ENCODE data around the gene PIP4K2A. TPM values are rescaled to one million over a fixed set of nuclear protein-coding genes. Genes with fewer than 3 reads are reported as not detected.

The PIP4K2A gene
- total and polyA plus RNA-seq, 10 donors = 30.1 to 168 (median 101) TPM

DNA sequence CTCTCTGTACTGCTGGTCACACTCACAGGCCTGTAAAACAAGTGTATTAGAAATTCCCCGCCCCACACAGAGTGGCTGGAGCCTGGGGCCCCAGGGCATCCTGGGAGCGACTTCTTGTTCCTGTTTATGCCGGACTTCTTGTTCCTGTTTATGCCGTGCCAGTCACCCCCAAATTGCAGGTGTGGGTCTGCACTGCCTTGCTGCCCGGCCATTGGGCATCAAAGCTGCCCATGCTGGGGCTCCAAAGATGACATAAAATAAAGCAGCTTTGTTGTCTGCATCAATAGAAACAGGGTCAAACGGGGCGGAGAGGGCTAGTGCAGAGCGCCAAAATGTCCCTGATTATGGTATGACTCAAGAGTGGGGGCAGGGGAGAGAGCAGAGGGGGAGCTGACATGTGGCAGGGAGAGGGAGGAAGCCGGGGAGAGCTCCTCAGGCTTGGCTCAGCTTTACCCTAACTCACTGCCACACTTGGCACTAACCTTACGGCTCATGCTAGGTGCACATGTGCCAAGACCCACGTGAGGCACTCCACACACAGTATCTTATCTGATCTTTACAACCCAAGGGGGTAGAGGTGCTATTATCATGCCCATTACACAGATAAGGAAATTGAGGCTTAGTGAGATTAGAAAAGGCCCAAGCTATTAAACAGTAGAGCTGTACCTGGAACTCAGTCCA lies 98.4 kb downstream of the PIP4K2A start:
- peak; percentile 92 for DNase-seq
- Histone ChIP-seq H3K4me1 (peaks cover 59 to 100% (median 98%) of the 10 kb centered on the region in 6 donors), H3K36me3 (peaks cover 0 to 18% (median 0%) of the 10 kb centered on the region in 6 donors), H3K27me3 (replicated peaks in 1 of 7) (no peaks in the 10 kb centered on the region), H3K4me3 (peak overlapping the region in 5 of 8 donors; percentile 1 to 62 (median 22)), H3K9me3 (no peaks in the 10 kb centered on the region), H3K27ac (peak overlapping the region; percentile 48 to 92 (median 80))
- TF ChIP-seq POLR2A (IDR thresholded peaks at IDR 0.05) = no peak
- peak in 2 of 3 donors; percentile 53 to 58 for TF ChIP-seq POLR2AphosphoS5 (IDR thresholded peaks at IDR 0.05)
- 34 to 53% (median 38%) methylated on average over 11 of the region's 11 CpGs for WGBS, 5 donors
- intact Hi-C loops (cut with DNase I; ENCODE audit: low total_unique reads) = no loop called here

DNA sequence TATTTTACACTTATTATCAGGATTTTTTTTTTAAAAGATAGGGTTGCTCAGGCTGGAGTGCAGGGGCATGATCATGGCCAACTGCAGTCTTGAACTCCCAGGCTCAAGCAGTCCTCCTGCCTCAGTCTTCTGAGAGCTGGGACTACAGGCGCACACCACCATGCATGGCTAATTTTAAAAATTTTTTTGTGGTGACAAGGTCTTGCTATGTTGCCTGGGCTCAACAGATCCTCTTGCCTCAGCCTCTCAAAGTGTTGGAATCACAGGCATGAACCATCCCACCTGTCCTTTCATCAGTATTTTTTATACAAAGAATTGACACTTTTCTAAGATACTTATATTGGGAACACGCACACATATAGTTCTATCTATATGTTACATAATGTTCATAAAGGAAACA lies 99.3 kb downstream of the PIP4K2A start:
- H3K4me3 ChIP-seq = peak overlapping the region in 1 of 8 donors; percentile 62
- peaks cover 64 to 100% (median 98%) of the 10 kb centered on the region in 6 donors for H3K4me1 ChIP-seq

DNA sequence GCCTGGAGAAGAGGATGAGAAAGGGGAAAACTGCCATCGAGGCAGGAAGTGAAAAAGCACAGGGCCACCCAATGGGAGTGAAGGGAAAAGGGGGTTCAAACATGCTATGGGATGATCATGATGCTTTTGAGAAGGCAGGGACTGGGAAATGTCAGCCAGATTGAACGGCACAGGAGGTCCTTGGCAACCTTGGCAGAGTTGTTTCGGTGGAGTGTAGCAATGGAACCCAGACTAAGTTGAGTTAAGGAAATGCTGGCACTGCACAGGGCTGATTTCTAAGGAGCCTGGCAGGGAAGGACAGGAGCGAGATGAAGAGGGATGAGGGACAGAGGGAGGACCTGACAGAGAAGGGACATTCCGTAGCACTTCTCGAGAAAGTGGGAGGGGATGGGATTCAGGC lies 101.4 kb downstream of the PIP4K2A start:
- no peaks in the 10 kb centered on the region for H3K27me3 ChIP-seq (replicated peaks in 1 of 7)
- H3K36me3 ChIP-seq = peaks cover 0 to 42% (median 5%) of the 10 kb centered on the region in 6 donors
- H3K9me3 ChIP-seq = no peaks in the 10 kb centered on the region
- intact Hi-C loops (cut with DNase I; ENCODE audit: low total_unique reads) = no loop called here
- H3K4me1 ChIP-seq = peaks cover 56 to 100% (median 100%) of the 10 kb centered on the region in 6 donors
- peak overlapping the region in 5 of 8 donors; percentile 65 to 92 (median 86) for H3K27ac ChIP-seq
- H3K4me3 ChIP-seq = no peak overlapping the region
- no peak for TF ChIP-seq POLR2AphosphoS5 (IDR thresholded peaks at IDR 0.05)
- no peak for TF ChIP-seq POLR2A (IDR thresholded peaks at IDR 0.05)
- TF ChIP-seq, protein P1, sequence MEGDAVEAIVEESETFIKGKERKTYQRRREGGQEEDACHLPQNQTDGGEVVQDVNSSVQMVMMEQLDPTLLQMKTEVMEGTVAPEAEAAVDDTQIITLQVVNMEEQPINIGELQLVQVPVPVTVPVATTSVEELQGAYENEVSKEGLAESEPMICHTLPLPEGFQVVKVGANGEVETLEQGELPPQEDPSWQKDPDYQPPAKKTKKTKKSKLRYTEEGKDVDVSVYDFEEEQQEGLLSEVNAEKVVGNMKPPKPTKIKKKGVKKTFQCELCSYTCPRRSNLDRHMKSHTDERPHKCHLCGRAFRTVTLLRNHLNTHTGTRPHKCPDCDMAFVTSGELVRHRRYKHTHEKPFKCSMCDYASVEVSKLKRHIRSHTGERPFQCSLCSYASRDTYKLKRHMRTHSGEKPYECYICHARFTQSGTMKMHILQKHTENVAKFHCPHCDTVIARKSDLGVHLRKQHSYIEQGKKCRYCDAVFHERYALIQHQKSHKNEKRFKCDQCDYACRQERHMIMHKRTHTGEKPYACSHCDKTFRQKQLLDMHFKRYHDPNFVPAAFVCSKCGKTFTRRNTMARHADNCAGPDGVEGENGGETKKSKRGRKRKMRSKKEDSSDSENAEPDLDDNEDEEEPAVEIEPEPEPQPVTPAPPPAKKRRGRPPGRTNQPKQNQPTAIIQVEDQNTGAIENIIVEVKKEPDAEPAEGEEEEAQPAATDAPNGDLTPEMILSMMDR (IDR thresholded peaks at IDR 0.05 in 8 of 11, conservative IDR thresholded peaks at IDR 0.05 in 3 of 11) = no peak
- WGBS, 5 donors = 85 to 94% (median 93%) methylated on average over 6 of the region's 6 CpGs
- no peak for DNase-seq

More for the DNA sequence above, 99.3 kb downstream of the PIP4K2A start:
- H3K27ac ChIP-seq = peak overlapping the region; percentile 48 to 92 (median 80)
- TF ChIP-seq POLR2A (IDR thresholded peaks at IDR 0.05) = no peak
- H3K27me3 ChIP-seq (replicated peaks in 1 of 7) = no peaks in the 10 kb centered on the region
- H3K36me3 ChIP-seq = peaks cover 0 to 24% (median 0%) of the 10 kb centered on the region in 6 donors
- intact Hi-C loops (cut with DNase I; ENCODE audit: low total_unique reads) = no loop called here
- H3K9me3 ChIP-seq = no peaks in the 10 kb centered on the region
- WGBS, 5 donors = 76 to 84% (median 83%) methylated on average over 2 of the region's 2 CpGs
- no peak for DNase-seq

DNA sequence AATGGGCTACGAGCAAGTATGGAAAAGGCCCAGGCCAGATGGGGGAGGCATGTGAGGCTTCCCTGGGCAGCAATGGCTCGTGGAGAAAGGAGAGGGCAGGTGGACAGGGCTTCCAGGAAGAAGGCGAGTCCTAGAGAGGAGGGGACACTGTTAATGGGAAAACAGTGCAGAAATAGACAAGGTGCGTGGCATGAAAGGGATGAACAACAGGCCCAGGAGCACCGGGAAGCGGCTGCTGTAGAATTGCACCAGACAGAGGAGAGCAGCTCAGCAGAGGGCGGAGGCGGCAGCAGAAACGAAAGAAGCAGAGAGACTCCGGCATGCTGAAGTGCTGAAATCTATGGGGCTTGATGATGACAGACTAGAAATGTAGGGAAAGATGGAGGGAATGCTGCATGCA lies 102.1 kb downstream of the PIP4K2A start:
- H3K4me3 ChIP-seq = peak overlapping the region in 2 of 8 donors; percentile 3 to 41
- peaks cover 0 to 49% (median 9%) of the 10 kb centered on the region in 6 donors for H3K36me3 ChIP-seq
- TF ChIP-seq, protein P1 (IDR thresholded peaks at IDR 0.05 in 8 of 11, conservative IDR thresholded peaks at IDR 0.05 in 3 of 11) = no peak
- TF ChIP-seq POLR2A (IDR thresholded peaks at IDR 0.05) (no peak), POLR2AphosphoS5 (IDR thresholded peaks at IDR 0.05) (no peak)
- peak overlapping the region; percentile 35 to 92 (median 78) for H3K27ac ChIP-seq
- WGBS, 5 donors = 78 to 86% (median 85%) methylated on average over 9 to 10 of the region's 10 CpGs
- intact Hi-C loops (cut with DNase I; ENCODE audit: low total_unique reads) = no loop called here
- no peak for DNase-seq
- H3K9me3 ChIP-seq = no peaks in the 10 kb centered on the region
- H3K4me1 ChIP-seq = peaks cover 54 to 100% (median 100%) of the 10 kb centered on the region in 6 donors
- no peaks in the 10 kb centered on the region for H3K27me3 ChIP-seq (replicated peaks in 1 of 7)

DNA sequence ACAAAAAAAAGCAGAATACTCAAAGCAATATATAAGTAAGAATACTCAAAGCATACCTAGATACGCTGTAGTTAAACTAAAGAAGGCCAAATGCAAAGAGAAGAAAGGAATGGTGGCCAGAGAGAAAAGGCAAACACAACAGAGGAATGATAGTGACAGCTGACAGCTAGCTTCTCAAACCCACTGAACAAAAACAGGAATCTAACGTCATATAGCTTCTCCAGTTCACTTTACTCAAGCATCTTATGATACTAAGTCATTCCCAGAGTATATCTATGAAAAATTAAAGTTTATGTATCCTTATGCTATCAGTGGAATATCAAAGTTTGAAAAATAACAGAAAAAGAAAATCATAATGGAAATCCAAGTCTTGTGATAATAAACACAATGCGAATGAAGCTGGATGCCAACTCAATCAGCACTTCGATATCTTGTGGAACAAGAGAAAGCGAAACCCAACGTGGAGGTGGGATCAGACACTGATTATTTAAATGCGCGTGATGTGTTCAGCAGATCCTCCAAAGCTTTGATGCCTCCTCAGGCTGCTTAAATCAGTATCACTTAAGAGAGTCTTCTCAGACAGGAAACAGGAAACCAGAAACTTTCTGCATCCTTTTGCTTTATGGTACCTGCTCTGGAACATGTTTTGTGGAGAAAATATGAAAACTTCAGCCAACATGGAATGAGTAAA lies 102.8 kb downstream of the PIP4K2A start:
- H3K4me3 ChIP-seq = peak overlapping the region in 3 of 8 donors; percentile 3 to 41 (median 5)
- H3K36me3 ChIP-seq = peaks cover 0 to 52% (median 12%) of the 10 kb centered on the region in 6 donors
- DNase-seq = no peak
- H3K4me1 ChIP-seq = peaks cover 55 to 100% (median 100%) of the 10 kb centered on the region in 6 donors
- H3K9me3 ChIP-seq = no peaks in the 10 kb centered on the region
- intact Hi-C loops (cut with DNase I; ENCODE audit: low total_unique reads) = no loop called here
- WGBS, 5 donors = 46 to 68% (median 62%) methylated on average over 8 of the region's 8 CpGs
- no peaks in the 10 kb centered on the region for H3K27me3 ChIP-seq (replicated peaks in 1 of 7)
- TF ChIP-seq, protein P1 (IDR thresholded peaks at IDR 0.05 in 8 of 11, conservative IDR thresholded peaks at IDR 0.05 in 3 of 11) = no peak
- TF ChIP-seq POLR2AphosphoS5 (IDR thresholded peaks at IDR 0.05) (peak in 1 of 3 donors; percentile 70), POLR2A (IDR thresholded peaks at IDR 0.05) (no peak)
- H3K27ac ChIP-seq = peak overlapping the region; percentile 35 to 92 (median 78)

All from spleen (tissue), 11 donors.